ENCODE results near the gene INPP5K.

INPP5K gene

DNA sequence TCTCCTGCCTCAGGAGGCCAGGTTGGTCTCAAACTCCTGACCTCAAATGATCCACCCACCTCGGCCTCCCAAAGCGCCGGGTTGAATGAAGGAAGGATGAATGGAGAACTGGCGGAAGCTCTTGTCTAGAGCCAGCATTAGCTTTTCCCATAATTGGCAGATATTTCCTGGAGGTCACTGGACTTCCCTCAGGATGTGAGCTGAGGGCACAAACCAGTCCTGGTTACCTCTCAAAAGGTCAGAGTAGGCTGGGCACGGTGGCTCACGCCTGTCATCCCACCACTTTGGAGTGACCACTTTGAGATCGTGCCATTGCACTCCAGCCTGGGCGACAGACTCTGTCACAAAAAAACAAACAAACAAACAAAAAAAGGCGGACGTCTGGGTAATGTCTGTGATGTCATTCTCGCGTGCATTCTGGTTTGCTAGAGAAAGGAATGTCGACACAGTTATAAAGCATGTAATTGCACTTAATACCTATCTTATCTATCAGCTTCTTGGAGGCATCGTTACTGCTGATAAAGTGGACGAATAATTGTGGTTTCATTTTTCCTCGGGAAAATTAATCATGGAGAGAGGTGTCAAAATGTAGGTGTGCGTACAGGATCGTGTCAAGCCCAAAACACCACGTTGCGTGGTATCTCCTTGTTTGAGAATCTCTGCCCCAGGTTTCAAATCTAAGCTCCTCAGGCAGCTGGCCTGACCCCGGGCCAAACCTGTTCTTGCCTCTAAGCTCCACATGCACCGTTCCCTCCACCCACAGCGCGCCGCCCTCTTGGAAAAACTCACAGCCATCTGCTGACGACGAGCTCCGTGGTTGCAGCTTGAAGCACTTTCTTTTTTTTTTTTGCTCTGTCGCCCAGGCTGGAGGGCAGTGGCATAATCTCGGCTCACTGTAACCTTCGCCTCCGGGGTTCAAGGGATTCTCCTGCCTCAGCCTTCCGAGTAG, 54.0 kb downstream of the INPP5K start:
- ChIA-PET CTCF (no interaction called here), POLR2A (interaction anchor here (1.0 to 1.4 kb wide), 3 partner anchors 13 to 54 kb away, joined by 3 read pairs; partner anchors contain the start of gene INPP5K)
- TF ChIP-seq SP1 (IDR thresholded peaks at IDR 0.05) (no peak), ARNT (IDR thresholded peaks at IDR 0.05) (no peak), L3MBTL2 (conservative IDR thresholded peaks at IDR 0.05) (no peak), BHLHE40 (IDR thresholded peaks at IDR 0.05; ENCODE audit: borderline replicate concordance) (no peak)
- TF ChIP-seq, protein P1, sequence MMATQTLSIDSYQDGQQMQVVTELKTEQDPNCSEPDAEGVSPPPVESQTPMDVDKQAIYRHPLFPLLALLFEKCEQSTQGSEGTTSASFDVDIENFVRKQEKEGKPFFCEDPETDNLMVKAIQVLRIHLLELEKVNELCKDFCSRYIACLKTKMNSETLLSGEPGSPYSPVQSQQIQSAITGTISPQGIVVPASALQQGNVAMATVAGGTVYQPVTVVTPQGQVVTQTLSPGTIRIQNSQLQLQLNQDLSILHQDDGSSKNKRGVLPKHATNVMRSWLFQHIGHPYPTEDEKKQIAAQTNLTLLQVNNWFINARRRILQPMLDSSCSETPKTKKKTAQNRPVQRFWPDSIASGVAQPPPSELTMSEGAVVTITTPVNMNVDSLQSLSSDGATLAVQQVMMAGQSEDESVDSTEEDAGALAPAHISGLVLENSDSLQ (IDR thresholded peaks at IDR 0.05): no peak
- no peak for DNase-seq (ENCODE audit: extremely low spot score)

DNA sequence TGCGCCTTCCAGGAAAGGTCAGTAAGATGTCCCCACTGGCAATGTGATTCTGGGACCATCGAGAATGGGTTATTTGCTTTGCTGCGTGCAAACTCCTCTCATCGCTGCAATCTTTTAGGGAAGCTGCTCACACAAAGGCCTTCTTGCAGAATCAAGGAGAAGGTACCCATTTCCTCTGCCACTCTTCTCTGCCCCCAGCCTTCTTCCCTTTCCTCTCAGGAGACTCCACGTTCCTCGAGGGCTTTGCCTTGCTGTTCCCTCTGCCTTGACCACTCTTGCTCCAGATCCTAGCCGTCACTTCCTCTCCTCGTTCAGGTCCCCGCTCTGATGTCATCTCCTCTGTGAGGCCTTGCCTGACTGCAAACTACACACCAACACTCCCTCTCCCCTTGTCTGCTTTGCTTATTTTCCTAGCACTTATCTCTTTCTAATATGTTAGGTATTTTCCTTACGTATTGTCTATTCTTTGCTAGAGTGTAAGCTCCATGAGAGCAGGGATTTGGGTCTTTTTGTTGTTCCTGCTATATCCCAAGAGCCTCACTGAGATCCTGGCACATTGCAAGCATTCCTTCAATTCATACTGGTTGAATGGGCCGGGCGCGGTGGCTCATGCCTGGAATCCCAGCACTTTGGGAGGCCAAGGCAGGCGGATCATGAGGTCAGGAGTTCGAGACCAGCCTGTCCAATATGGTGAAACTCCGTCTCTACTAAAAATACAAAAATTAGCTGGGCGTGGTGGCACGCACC, 55.0 kb downstream of the INPP5K start:
- ChIA-PET CTCF (no interaction called here), POLR2A (no interaction called here)
- TF ChIP-seq ZNF384 (IDR thresholded peaks at IDR 0.05) (no peak), HDGF (IDR thresholded peaks at IDR 0.05; ENCODE audit: borderline replicate concordance) (no peak), BHLHE40 (IDR thresholded peaks at IDR 0.05; ENCODE audit: borderline replicate concordance) (no peak), FOXK2 (IDR thresholded peaks at IDR 0.05) (no peak), FOXA1 (IDR thresholded peaks at IDR 0.05) (no peak), ELF4 (IDR thresholded peaks at IDR 0.05) (no peak), SUZ12 (IDR thresholded peaks at IDR 0.05) (no peak), L3MBTL2 (conservative IDR thresholded peaks at IDR 0.05) (no peak), LEF1 (IDR thresholded peaks at IDR 0.05; ENCODE audit: borderline replicate concordance) (no peak)
- TF ChIP-seq, protein P1 (IDR thresholded peaks at IDR 0.05): no peak
- no peak for DNase-seq (ENCODE audit: extremely low spot score)

DNA sequence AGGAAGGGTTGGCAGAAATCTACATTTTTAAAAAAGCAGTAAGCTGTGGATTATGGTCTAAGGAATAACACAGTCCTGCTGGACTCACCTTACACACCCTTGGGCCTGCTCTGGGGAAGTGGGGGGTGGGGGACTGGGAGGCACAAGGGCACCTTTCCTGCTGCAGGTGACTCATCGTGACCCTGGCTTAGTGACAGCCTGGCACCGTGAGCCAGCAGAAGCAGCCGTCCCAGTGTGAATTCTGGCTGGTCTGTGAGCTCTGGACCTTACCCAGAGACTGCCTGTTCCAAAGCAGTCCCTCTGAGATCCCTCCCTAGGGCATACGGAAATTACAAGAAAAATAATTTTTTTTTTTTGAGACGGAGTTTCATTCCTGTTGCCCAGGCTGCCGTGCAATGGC, 56.2 kb downstream of the INPP5K start:
- TF ChIP-seq, protein P1 (IDR thresholded peaks at IDR 0.05): no peak
- no peak for TF ChIP-seq L3MBTL2 (conservative IDR thresholded peaks at IDR 0.05)
- TF ChIP-seq FOXA1 (IDR thresholded peaks at IDR 0.05): no peak
- TF ChIP-seq LEF1 (IDR thresholded peaks at IDR 0.05; ENCODE audit: borderline replicate concordance): no peak
- TF ChIP-seq TARDBP (IDR thresholded peaks at IDR 0.05): no peak
- TF ChIP-seq NFRKB (IDR thresholded peaks at IDR 0.05): no peak
- no peak for TF ChIP-seq ELF4 (IDR thresholded peaks at IDR 0.05)
- no peak for TF ChIP-seq FOXM1 (IDR thresholded peaks at IDR 0.05; ENCODE audit: borderline replicate concordance)
- TF ChIP-seq CTBP1 (IDR thresholded peaks at IDR 0.05; ENCODE audit: borderline replicate concordance): no peak
- TF ChIP-seq BHLHE40 (IDR thresholded peaks at IDR 0.05; ENCODE audit: borderline replicate concordance): no peak
- TF ChIP-seq HDGF (IDR thresholded peaks at IDR 0.05; ENCODE audit: borderline replicate concordance): no peak
- no peak for TF ChIP-seq FOXK2 (IDR thresholded peaks at IDR 0.05)
- TF ChIP-seq SUZ12 (IDR thresholded peaks at IDR 0.05): no peak
- ChIA-PET CTCF (no interaction called here), POLR2A (interaction anchor here (1.3 to 1.6 kb wide), 2 partner anchors 11 to 56 kb away, joined by 3 to 5 read pairs; partner anchors contain the start of gene INPP5K)
- no peak for DNase-seq (ENCODE audit: extremely low spot score)

DNA sequence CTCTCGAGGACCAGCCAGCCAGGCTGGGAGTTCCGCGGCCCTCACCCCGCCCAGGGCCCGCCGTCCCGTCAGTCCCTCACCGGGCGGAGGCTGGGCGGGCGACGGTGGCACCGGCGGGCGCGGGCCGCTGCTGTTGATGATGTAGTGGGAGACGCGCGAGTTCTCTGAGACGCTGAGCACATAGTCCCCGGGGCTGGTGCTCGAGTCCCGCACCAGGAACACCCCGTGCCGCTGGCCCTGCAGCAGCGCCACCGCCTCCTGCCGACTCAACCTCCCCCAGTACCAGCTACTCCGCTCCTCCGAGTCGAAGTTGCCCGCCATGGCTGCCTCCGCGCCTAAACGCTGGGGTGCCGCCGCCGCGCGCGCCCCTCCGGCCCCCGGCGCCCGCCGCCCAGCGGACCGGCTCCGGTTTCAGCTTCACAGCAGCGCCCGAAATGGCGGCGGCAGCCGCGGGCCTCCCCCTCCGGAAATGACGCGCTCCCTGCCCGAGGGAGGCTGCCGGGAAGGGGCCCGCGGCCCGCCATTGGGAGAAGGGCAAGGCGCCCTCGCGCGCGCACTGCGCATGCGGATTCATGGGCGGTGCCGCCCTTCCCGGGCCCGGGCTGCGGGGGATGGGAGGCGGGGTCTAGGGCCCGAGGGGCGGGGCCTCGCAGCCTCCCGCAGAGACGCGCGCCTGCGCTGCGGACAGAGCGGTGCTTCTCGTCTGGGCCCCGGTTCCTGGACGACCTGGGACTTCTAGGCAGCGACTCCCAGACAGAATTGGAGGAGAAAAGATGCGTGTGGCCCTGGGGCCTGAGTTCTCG, 60.4 kb downstream of the INPP5K start, which contains the start of gene CRK:
TSS of gene CRK (minus strand) at position 436 of the 803 bp plus-strand sequence. CDS start at position 321, 115 bp downstream.
- DNase-seq (ENCODE audit: extremely low spot score): peak; percentile 99
- ChIA-PET CTCF (interaction anchor here (0.6 kb wide), 1 partner anchor 197 kb away, joined by 3 read pairs; no protein-coding TSS in a partner anchor), POLR2A (interaction anchor here (0.6 to 1.8 kb wide), 6 partner anchors 21 to 266 kb away, joined by 3 to 5 read pairs (median 4); partner anchors contain the start of gene INPP5K)
- no peak for TF ChIP-seq SP1 (IDR thresholded peaks at IDR 0.05)
- TF ChIP-seq, protein P1 (IDR thresholded peaks at IDR 0.05): no peak
- TF ChIP-seq LEF1 (IDR thresholded peaks at IDR 0.05; ENCODE audit: borderline replicate concordance): no peak; the same call in 1 of the 2 replicates
- no peak for TF ChIP-seq FOXK2 (IDR thresholded peaks at IDR 0.05)
- TF ChIP-seq L3MBTL2 (conservative IDR thresholded peaks at IDR 0.05): no peak
- TF ChIP-seq CTBP1 (IDR thresholded peaks at IDR 0.05; ENCODE audit: borderline replicate concordance): no peak
- no peak for TF ChIP-seq ZNF384 (IDR thresholded peaks at IDR 0.05)
- no peak for TF ChIP-seq TARDBP (IDR thresholded peaks at IDR 0.05)
- TF ChIP-seq HDGF (IDR thresholded peaks at IDR 0.05; ENCODE audit: borderline replicate concordance): no peak
- TF ChIP-seq BHLHE40 (IDR thresholded peaks at IDR 0.05; ENCODE audit: borderline replicate concordance): no peak
- TF ChIP-seq NFRKB (IDR thresholded peaks at IDR 0.05): no peak
- no peak for TF ChIP-seq ARNT (IDR thresholded peaks at IDR 0.05)
- no peak for TF ChIP-seq FOXM1 (IDR thresholded peaks at IDR 0.05; ENCODE audit: borderline replicate concordance)
- TF ChIP-seq FOXA1 (IDR thresholded peaks at IDR 0.05): no peak
- TF ChIP-seq ELF4 (IDR thresholded peaks at IDR 0.05): no peak
- no peak for TF ChIP-seq SUZ12 (IDR thresholded peaks at IDR 0.05)

Measured in HEK293T (cell line).